G401 (cell line): Measurements from ENCODE around the gene TMEM120A. TPM values are rescaled to one million over a fixed set of nuclear protein-coding genes. Genes with fewer than 3 reads are reported as not detected.
"Not testable (repeated sequence)": the region's sequence is repeated elsewhere in the genome, so short reads cannot be mapped to it uniquely, and the experiment has no call there.

Experiments
- DNase-seq: peaks from one replicate; pipeline ENCODE4 v3.0.0-alpha.2; 2015; ENCODE audit warnings: low spot score
- in situ Hi-C: cut with HindIII; loops from 2 replicates; pipeline ENCODE4 v1.10.0; 2016; ENCODE audit warnings: low sequenced_read_pairs, mixed read lengths
- total RNA-seq: library from RNA; depleted of rRNA; stranded (reverse); fragments of >200 nt; shearing (Covaris generic); gene quantifications from 2 replicates; pipeline ENCODE4 v1.2.3, GENCODE V29; 2014; rRNA removed

The TMEM120A gene
- total RNA-seq: 18.2 and 19.6 TPM in 2 replicates

GRCh38 chr7:75994388-75995051, at the start of gene TMEM120A:
Gene TMEM120A (minus strand): TSS chr7:75994595. CDS start chr7:75994570, 25 bp downstream.
- in situ Hi-C loops: no loop called here
- DNase-seq: peak; percentile 91

- no peak for DNase-seq
- in situ Hi-C loops: no loop called here
Observed at GRCh38 chr7:76040126-76040525, 45.7 kb upstream of the TMEM120A start.

- no peak for DNase-seq
- in situ Hi-C loops: no loop called here
Observed at GRCh38 chr7:76037310-76037709, 42.9 kb upstream of the TMEM120A start.

GRCh38 chr7:76031964-76032363, 37.6 kb upstream of the TMEM120A start:
- in situ Hi-C loops: no loop called here
- no peak for DNase-seq

- DNase-seq, in situ Hi-C loops: not testable (repeated sequence)
Observed at GRCh38 chr7:76029682-76030081, 35.3 kb upstream of the TMEM120A start.

GRCh38 chr7:76023002-76023401, 28.6 kb upstream of the TMEM120A start:
- DNase-seq: no peak
- in situ Hi-C loops: no loop called here

- no peak for DNase-seq
- in situ Hi-C loops: no loop called here
Observed at GRCh38 chr7:76022026-76022780, 27.8 kb upstream of the TMEM120A start.

- in situ Hi-C loops: no loop called here
- peak; percentile 69 for DNase-seq
Observed at GRCh38 chr7:76020031-76020714, 25.8 kb upstream of the TMEM120A start.

- in situ Hi-C loops: not testable (repeated sequence)
Observed at GRCh38 chr7:76018520-76018919, 24.1 kb upstream of the TMEM120A start.

GRCh38 chr7:76016191-76016947, 22.0 kb upstream of the TMEM120A start:
- DNase-seq: no peak
- in situ Hi-C loops: no loop called here

More at GRCh38 chr7:76018520-76018919, 24.1 kb upstream of the TMEM120A start:
- DNase-seq: not testable (repeated sequence)

- in situ Hi-C loops: no loop called here
- no peak for DNase-seq
Observed at GRCh38 chr7:76011442-76011861, 17.1 kb upstream of the TMEM120A start.

GRCh38 chr7:76009672-76010600, 15.5 kb upstream of the TMEM120A start:
- in situ Hi-C loops: no loop called here

GRCh38 chr7:76008156-76008687, 13.8 kb upstream of the TMEM120A start:
- no peak for DNase-seq
- in situ Hi-C loops: no loop called here

More at GRCh38 chr7:76009672-76010600, 15.5 kb upstream of the TMEM120A start:
- no peak for DNase-seq

GRCh38 chr7:76005004-76005403, 10.6 kb upstream of the TMEM120A start:
- DNase-seq, in situ Hi-C loops: not testable (repeated sequence)

GRCh38 chr7:76003351-76003750, 9.0 kb upstream of the TMEM120A start:
- in situ Hi-C loops: no loop called here
- DNase-seq: no peak

- no peak for DNase-seq
- in situ Hi-C loops: no loop called here
Observed at GRCh38 chr7:76002822-76003221, 8.4 kb upstream of the TMEM120A start.

- no peak for DNase-seq
- in situ Hi-C loops: no loop called here
Observed at GRCh38 chr7:76002139-76002538, 7.7 kb upstream of the TMEM120A start.

GRCh38 chr7:76000566-76000965, 6.2 kb upstream of the TMEM120A start:
- no peak for DNase-seq
- in situ Hi-C loops: no loop called here
